MCF 10A (cell line): Measurements from ENCODE around the gene EIF6. TPM values are rescaled to one million over a fixed set of nuclear protein-coding genes. Genes with fewer than 3 reads are reported as not detected.

ENCODE experiments used
- BruUV-seq: library from RNA; stranded (reverse); fragments of 400-500 nt; replicated peaks from 2 replicates; lab custom pipeline; 2021; lab: Mats Ljungman, UMichigan
- CTCF ChIA-PET: fragments of 300-600 bp; sonication (Branson Sonifier 250); formaldehyde crosslinking; extraction: SDS; loops from one replicate; lab custom pipeline; 2021; ENCODE audit warnings: antibody characterized with exemption, inconsistent platforms; lab: Yijun Ruan, JAX
- POLR2A ChIA-PET: fragments of 300-600, 350-650 bp; sonication (Branson Sonifier 250); formaldehyde crosslinking; extraction: SDS; loops from one replicate; lab custom pipeline; 2020; ENCODE audit warnings: antibody characterized with exemption, inconsistent platforms; lab: Yijun Ruan, JAX
- DNase-seq: peaks from one replicate; pipeline ENCODE4 v3.0.0-alpha.2; 2018; ENCODE audit not compliant: unreplicated experiment
- H3K27ac Mint-ChIP-seq: one replicate; pipeline ENCODE4 v1.8.0; 2022; ENCODE audit warnings: mild to moderate bottlenecking, low read depth, mixed read lengths; ENCODE audit not compliant: unreplicated experiment
- H3K27me3 Mint-ChIP-seq: one replicate; pipeline ENCODE4 v1.8.0; 2022; ENCODE audit warnings: mixed read lengths; ENCODE audit not compliant: insufficient read depth, unreplicated experiment
- H3K36me3 Mint-ChIP-seq: one replicate; pipeline ENCODE4 v1.8.0; 2022; ENCODE audit warnings: mild to moderate bottlenecking, moderate library complexity, mixed read lengths; ENCODE audit not compliant: insufficient read depth, unreplicated experiment
- H3K4me1 Mint-ChIP-seq: one replicate; pipeline ENCODE4 v1.8.0; 2022; ENCODE audit warnings: mixed read lengths; ENCODE audit not compliant: insufficient read depth, unreplicated experiment
- H3K4me3 Mint-ChIP-seq: one replicate; pipeline ENCODE4 v1.8.0; 2022; ENCODE audit warnings: mild to moderate bottlenecking, moderate library complexity, mixed read lengths; ENCODE audit not compliant: unreplicated experiment
- H3K9me3 Mint-ChIP-seq: one replicate; pipeline ENCODE4 v1.8.0; 2022; ENCODE audit warnings: mixed read lengths; ENCODE audit not compliant: unreplicated experiment
- intact Hi-C: fragments of 100-400 bp; cut with micrococcal nuclease; formaldehyde crosslinking; loops from 2 replicates; pipeline ENCODE4 v1.14.1; 2022
- total RNA-seq: library from RNA; stranded (reverse); gene quantifications from 2 replicates; pipeline ENCODE4 v1.2.3, GENCODE V29; 2022
- TF ChIP-seq, protein P1 (sequence below): fragments of 200-600 bp; IDR thresholded peaks from one replicate; pipeline ENCODE4 v1.8.0; 2022; ENCODE audit warnings: antibody characterized with exemption, mild to moderate bottlenecking; ENCODE audit not compliant: unreplicated experiment

The EIF6 gene
- total RNA-seq, 1 experiment from 2014 or later: 322 TPM

GRCh38 chr20:35243986-35244385 lies 40.6 kb downstream of the EIF6 start:
- H3K4me1 Mint-ChIP-seq: no peaks in the 10 kb centered on the region
- TF ChIP-seq, protein P1, sequence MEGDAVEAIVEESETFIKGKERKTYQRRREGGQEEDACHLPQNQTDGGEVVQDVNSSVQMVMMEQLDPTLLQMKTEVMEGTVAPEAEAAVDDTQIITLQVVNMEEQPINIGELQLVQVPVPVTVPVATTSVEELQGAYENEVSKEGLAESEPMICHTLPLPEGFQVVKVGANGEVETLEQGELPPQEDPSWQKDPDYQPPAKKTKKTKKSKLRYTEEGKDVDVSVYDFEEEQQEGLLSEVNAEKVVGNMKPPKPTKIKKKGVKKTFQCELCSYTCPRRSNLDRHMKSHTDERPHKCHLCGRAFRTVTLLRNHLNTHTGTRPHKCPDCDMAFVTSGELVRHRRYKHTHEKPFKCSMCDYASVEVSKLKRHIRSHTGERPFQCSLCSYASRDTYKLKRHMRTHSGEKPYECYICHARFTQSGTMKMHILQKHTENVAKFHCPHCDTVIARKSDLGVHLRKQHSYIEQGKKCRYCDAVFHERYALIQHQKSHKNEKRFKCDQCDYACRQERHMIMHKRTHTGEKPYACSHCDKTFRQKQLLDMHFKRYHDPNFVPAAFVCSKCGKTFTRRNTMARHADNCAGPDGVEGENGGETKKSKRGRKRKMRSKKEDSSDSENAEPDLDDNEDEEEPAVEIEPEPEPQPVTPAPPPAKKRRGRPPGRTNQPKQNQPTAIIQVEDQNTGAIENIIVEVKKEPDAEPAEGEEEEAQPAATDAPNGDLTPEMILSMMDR: no peak
- no TSS peak for BruUV-seq
- intact Hi-C loops: no loop called here
- H3K27me3 Mint-ChIP-seq: peaks cover 32% of the 10 kb centered on the region
- no peak for DNase-seq
- no peak overlapping the region for H3K4me3 Mint-ChIP-seq
- H3K9me3 Mint-ChIP-seq: no peaks in the 10 kb centered on the region
- ChIA-PET CTCF (interaction anchor here (0.6 to 1.5 kb wide), 3 partner anchors 26 to 373 kb away, joined by 3 to 8 read pairs (median 4); no protein-coding TSS in a partner anchor), POLR2A (interaction anchor here (1.0 to 1.5 kb wide), 2 partner anchors 11 to 13 kb away, joined by 3 to 5 read pairs; no protein-coding TSS in a partner anchor)
- H3K36me3 Mint-ChIP-seq: no peaks in the 10 kb centered on the region
- no peak overlapping the region for H3K27ac Mint-ChIP-seq

DNA sequence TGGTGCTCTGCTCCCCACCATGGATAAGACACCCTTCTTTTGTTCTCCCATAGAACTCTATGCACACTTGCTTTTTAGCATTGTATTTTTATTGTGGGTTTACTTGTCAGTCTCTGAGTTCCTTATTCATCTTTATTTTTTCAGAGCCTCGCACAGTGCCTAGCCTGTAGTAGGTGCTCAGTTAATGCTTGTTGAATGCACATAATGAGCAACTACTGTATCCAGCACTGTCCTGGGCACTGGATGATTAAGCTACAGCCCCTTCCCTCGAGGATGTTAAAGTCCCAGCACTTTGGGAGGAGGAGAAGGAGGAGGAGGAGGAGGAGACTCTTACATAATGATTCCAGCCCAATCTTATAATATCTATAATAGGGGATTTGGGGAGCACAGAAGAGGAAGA lies 41.3 kb downstream of the EIF6 start:
- H3K36me3 Mint-ChIP-seq: no peaks in the 10 kb centered on the region
- H3K27ac Mint-ChIP-seq: no peak overlapping the region
- no peaks in the 10 kb centered on the region for H3K4me1 Mint-ChIP-seq
- no peaks in the 10 kb centered on the region for H3K9me3 Mint-ChIP-seq
- CTCF ChIA-PET: interaction anchor here (0.8 to 1.5 kb wide), 2 partner anchors 26 to 499 kb away, joined by 3 to 8 read pairs; no protein-coding TSS in a partner anchor
- no peak for DNase-seq
- no TSS peak for BruUV-seq
- POLR2A ChIA-PET: no interaction called here
- TF ChIP-seq, protein P1: no peak
- intact Hi-C loops: no loop called here
- H3K4me3 Mint-ChIP-seq: no peak overlapping the region
- peaks cover 38% of the 10 kb centered on the region for H3K27me3 Mint-ChIP-seq

DNA sequence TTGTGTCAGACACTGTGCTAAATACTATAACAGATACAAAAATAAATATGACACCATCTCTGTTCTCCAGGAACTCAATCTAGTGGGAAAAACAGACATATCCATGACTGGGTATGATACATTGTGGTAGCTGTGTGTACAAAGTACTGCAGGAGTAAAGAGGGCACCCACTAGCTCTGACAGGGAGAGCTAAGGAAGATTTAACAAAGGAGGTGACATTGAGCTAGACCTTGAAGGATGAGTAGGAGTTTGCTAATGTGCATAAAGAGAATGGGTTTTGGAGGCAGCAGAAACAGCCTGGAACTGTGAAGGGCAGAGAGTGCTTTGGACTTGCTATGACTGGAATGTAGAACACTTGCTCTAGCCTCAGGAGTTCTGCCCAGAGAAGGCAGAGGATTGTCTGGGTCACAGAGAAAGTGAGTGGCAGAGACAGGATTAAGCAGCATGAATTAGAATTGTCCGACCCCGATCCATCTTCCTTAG lies 43.7 kb downstream of the EIF6 start:
- no TSS peak for BruUV-seq
- no peaks in the 10 kb centered on the region for H3K9me3 Mint-ChIP-seq
- H3K36me3 Mint-ChIP-seq: no peaks in the 10 kb centered on the region
- DNase-seq: no peak
- TF ChIP-seq, protein P1: no peak
- no peaks in the 10 kb centered on the region for H3K4me1 Mint-ChIP-seq
- CTCF ChIA-PET: interaction anchor here (1.1 kb wide), 1 partner anchor 145 kb away, joined by 3 read pairs; no protein-coding TSS in a partner anchor
- POLR2A ChIA-PET: interaction anchor here (0.6 to 0.9 kb wide), 2 partner anchors 11 to 37 kb away, joined by 3 read pairs; no protein-coding TSS in a partner anchor
- H3K27ac Mint-ChIP-seq: no peak overlapping the region
- intact Hi-C loops: no loop called here
- peaks cover 49% of the 10 kb centered on the region for H3K27me3 Mint-ChIP-seq
- H3K4me3 Mint-ChIP-seq: no peak overlapping the region

DNA sequence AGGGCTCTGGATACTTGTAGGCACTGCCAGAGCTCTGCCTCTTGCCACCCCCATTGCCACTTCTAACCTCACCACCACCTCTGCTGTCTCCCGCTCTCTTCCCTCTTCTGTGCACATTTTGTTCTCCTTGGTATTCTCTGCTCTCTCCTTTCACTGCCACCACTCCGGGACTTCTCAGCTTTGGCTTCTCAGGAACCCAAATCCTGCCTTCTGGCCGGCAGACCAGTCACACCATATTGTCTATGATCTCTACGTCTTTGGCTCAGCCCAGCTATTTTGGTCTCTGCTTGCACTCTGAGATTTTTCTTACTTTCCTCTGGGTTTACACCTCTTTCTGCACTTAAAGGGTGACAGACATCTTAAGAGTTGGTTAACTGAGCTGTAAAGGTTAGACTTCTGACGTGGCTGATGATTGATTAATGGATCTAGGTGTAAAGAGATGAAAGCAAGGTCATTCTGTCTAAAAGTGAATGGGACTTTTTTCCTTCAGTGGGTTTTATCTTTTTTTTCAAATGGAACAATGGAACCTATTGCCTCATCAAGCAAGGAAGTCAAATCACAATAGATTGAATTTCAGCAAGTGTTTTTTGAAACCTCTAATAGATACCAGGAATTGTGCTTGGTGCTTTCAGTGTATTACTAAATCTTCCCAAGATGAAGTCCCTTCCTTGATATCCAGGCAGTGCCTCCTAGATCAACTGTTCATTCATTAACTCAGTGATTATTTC lies 44.3 kb downstream of the EIF6 start:
- BruUV-seq: no TSS peak
- TF ChIP-seq, protein P1: no peak
- ChIA-PET CTCF (interaction anchor here (1.0 to 1.1 kb wide), 2 partner anchors 29 to 144 kb away, joined by 3 to 8 read pairs; no protein-coding TSS in a partner anchor), POLR2A (interaction anchor here (0.6 to 0.9 kb wide), 2 partner anchors 11 to 36 kb away, joined by 3 read pairs; no protein-coding TSS in a partner anchor)
- H3K27ac Mint-ChIP-seq: no peak overlapping the region
- H3K9me3 Mint-ChIP-seq: no peaks in the 10 kb centered on the region
- intact Hi-C loops: no loop called here
- no peaks in the 10 kb centered on the region for H3K36me3 Mint-ChIP-seq
- H3K4me1 Mint-ChIP-seq: no peaks in the 10 kb centered on the region
- DNase-seq: no peak
- no peak overlapping the region for H3K4me3 Mint-ChIP-seq
- peaks cover 49% of the 10 kb centered on the region for H3K27me3 Mint-ChIP-seq
